Measurements from ENCODE around the gene MAST2. TPM values are rescaled to one million over a fixed set of nuclear protein-coding genes. Genes with fewer than 3 reads are reported as not detected.

MAST2 gene
- total RNA-seq, 1 donor from 2014 or later = 22.0 TPM

- Histone ChIP-seq H3K9me3 (no peaks in the 10 kb centered on the region), H3K4me3 (no peak overlapping the region), H3K36me3 (no peaks in the 10 kb centered on the region), H3K27ac (no peak overlapping the region), H3K4me1 (no peaks in the 10 kb centered on the region), H3K27me3 (no peaks in the 10 kb centered on the region)
- intact Hi-C loops (cut with DNase I) = no loop called here
- ATAC-seq (no peak), DNase-seq (no peak)
- TF ChIP-seq, protein P1, sequence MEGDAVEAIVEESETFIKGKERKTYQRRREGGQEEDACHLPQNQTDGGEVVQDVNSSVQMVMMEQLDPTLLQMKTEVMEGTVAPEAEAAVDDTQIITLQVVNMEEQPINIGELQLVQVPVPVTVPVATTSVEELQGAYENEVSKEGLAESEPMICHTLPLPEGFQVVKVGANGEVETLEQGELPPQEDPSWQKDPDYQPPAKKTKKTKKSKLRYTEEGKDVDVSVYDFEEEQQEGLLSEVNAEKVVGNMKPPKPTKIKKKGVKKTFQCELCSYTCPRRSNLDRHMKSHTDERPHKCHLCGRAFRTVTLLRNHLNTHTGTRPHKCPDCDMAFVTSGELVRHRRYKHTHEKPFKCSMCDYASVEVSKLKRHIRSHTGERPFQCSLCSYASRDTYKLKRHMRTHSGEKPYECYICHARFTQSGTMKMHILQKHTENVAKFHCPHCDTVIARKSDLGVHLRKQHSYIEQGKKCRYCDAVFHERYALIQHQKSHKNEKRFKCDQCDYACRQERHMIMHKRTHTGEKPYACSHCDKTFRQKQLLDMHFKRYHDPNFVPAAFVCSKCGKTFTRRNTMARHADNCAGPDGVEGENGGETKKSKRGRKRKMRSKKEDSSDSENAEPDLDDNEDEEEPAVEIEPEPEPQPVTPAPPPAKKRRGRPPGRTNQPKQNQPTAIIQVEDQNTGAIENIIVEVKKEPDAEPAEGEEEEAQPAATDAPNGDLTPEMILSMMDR (IDR thresholded peaks at IDR 0.05) = no peak
Observed at GRCh38 chr1:45883658-45884057, 80.2 kb downstream of the MAST2 start.

- Histone ChIP-seq H3K4me1 (no peaks in the 10 kb centered on the region), H3K27ac (no peak overlapping the region), H3K27me3 (no peaks in the 10 kb centered on the region), H3K9me3 (no peaks in the 10 kb centered on the region), H3K36me3 (no peaks in the 10 kb centered on the region), H3K4me3 (no peak overlapping the region)
- DNase-seq (no peak), ATAC-seq (peak; percentile 56)
- TF ChIP-seq, protein P1 (IDR thresholded peaks at IDR 0.05) = no peak
- intact Hi-C loops (cut with DNase I) = no loop called here
Observed at GRCh38 chr1:45884700-45885099, 81.3 kb downstream of the MAST2 start.

- no peaks in the 10 kb centered on the region for H3K36me3 ChIP-seq
- no peak overlapping the region for H3K27ac ChIP-seq
- H3K9me3 ChIP-seq = no peaks in the 10 kb centered on the region
- TF ChIP-seq, protein P1 (IDR thresholded peaks at IDR 0.05) = no peak
- no peak overlapping the region for H3K4me3 ChIP-seq
- no peaks in the 10 kb centered on the region for H3K4me1 ChIP-seq
- ATAC-seq = no peak
- intact Hi-C loops (cut with DNase I) = no loop called here
- H3K27me3 ChIP-seq = no peaks in the 10 kb centered on the region
- no peak for DNase-seq
Observed at GRCh38 chr1:45886229-45886628, 82.8 kb downstream of the MAST2 start.

- DNase-seq = no peak
- Histone ChIP-seq H3K4me3 (no peak overlapping the region), H3K4me1 (no peaks in the 10 kb centered on the region), H3K27me3 (no peaks in the 10 kb centered on the region), H3K27ac (no peak overlapping the region), H3K9me3 (no peaks in the 10 kb centered on the region), H3K36me3 (no peaks in the 10 kb centered on the region)
- ATAC-seq = no peak
- intact Hi-C loops (cut with DNase I) = no loop called here
- TF ChIP-seq, protein P1 (IDR thresholded peaks at IDR 0.05) = no peak
Observed at GRCh38 chr1:45887156-45887842, 83.9 kb downstream of the MAST2 start.

DNA sequence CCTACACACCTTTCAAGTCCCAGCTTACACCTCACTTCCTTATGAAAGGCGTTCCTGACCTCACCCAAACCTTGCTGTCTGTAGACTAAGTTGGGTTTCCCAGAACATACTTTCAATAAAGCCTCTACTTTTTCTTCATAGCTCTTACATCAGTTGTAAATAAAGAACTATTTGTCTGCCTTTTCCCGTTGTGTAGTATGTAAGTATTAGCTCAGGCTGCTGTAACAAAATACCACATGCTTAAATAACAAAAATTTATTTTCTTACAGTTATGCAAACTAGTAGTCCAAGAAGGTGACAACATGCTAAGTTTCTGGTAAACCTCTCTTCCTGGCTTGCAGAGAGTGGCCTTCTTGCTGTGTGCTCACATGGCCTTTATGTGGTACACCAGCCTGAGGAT lies 86.7 kb downstream of the MAST2 start:
- TF ChIP-seq, protein P1 (IDR thresholded peaks at IDR 0.05) = no peak
- Histone ChIP-seq H3K4me3 (no peak overlapping the region), H3K27me3 (no peaks in the 10 kb centered on the region), H3K4me1 (peaks cover 5% of the 10 kb centered on the region), H3K36me3 (no peaks in the 10 kb centered on the region), H3K9me3 (no peaks in the 10 kb centered on the region), H3K27ac (no peak overlapping the region)
- intact Hi-C loops (cut with DNase I) = no loop called here
- ATAC-seq (no peak), DNase-seq (no peak)

GRCh38 chr1:45891087-45891486 lies 87.7 kb downstream of the MAST2 start:
- DNase-seq (no peak), ATAC-seq (no peak)
- Histone ChIP-seq H3K27ac (no peak overlapping the region), H3K9me3 (no peaks in the 10 kb centered on the region), H3K27me3 (no peaks in the 10 kb centered on the region), H3K36me3 (no peaks in the 10 kb centered on the region), H3K4me3 (no peak overlapping the region), H3K4me1 (peaks cover 5% of the 10 kb centered on the region)
- intact Hi-C loops (cut with DNase I) = no loop called here
- TF ChIP-seq, protein P1 (IDR thresholded peaks at IDR 0.05) = no peak
